ENCODE results near the gene DHCR24. TPM values are rescaled to one million over a fixed set of nuclear protein-coding genes. Genes with fewer than 3 reads are reported as not detected.

Gene DHCR24
- polyA plus RNA-seq, 2 of the 4 experiments (the other 2 are of a cell fraction): 29.9 to 33.3 TPM

DNA sequence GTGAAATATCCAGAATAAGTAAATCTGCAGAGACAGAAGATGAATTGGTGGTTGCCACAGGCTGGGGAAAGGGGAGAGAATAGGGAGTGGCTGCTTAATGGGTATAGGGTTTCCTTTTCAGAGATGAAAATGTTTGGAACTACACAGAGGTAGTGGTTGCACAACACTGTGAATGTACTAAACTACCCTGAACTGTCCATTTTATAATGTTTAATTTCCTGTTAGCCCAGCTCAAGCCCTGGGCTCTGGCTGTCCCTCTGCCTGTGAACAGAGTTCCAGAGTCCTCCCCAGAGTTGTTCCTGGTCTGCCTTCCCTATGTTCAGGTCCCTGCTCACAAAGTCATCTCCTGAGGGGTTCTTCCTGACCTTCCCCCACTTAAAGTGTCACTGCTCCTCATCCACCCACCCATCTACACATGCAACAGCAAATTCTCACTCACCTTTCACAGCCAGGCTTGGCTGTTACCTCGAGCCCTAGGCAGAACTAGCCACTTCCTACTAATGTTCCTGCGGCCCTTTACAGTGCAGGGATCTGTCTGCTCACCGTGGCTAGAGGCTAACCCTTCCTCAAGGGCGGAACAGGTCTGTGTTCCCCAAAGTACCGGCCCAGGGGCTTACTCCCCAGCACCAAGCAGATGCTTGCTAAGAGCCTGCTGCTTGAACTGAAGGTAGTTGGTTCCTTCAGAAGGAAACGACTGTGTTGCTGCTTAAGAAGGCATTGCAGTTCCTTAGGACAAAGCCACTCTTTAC, 22.4 kb downstream of the DHCR24 start:
- Histone ChIP-seq H3K4me1 (peaks cover 70% of the 10 kb centered on the region), H3K27ac (peak overlapping the region; percentile 57 to 75), H3K4me2 (peak overlapping the region; percentile 72), H3K4me3 (no peak overlapping the region), H3K9me3 (no peaks in the 10 kb centered on the region)
- POLR2A ChIA-PET: no interaction called here
- TF ChIP-seq CEBPB (IDR thresholded peaks at IDR 0.05): peak in 1 of 2 experiments; percentile 51; a peak in 1 of 4 replicates
- TF ChIP-seq TFCP2L1 (CRISPR knock-in tag; IDR thresholded peaks at IDR 0.05): no peak
- TF ChIP-seq RARB (CRISPR knock-in tag; IDR thresholded peaks at IDR 0.05): no peak
- no peak for TF ChIP-seq ESRRA (IDR thresholded peaks at IDR 0.05; ENCODE audit: borderline replicate concordance, low read length)
- no peak for TF ChIP-seq RAD21 (conservative IDR thresholded peaks at IDR 0.05 in 1 of 2, IDR thresholded peaks at IDR 0.05 in 1 of 2)
- no peak for TF ChIP-seq RCOR1 (IDR thresholded peaks at IDR 0.05; ENCODE audit: low read depth, low read length)
- TF ChIP-seq NFE2L2 (conservative IDR thresholded peaks at IDR 0.05; ENCODE audit: low read length): no peak
- TF ChIP-seq BHLHE40 (IDR thresholded peaks at IDR 0.05; ENCODE audit: low read depth, low read length): no peak
- TF ChIP-seq FOSB (CRISPR knock-in tag; IDR thresholded peaks at IDR 0.05): no peak
- FAIRE-seq (no peak), DNase-seq (ENCODE audit: low read depth in 1 of 2, low spot score in 1 of 2) (no peak), ATAC-seq (no peak; a peak in 1 of 6 replicates)
- WGBS (ENCODE audit: missing lambda C conversion rate): 85% methylated on average over 5 of the region's 6 CpGs
- CTCF ChIA-PET: no interaction called here

DNA sequence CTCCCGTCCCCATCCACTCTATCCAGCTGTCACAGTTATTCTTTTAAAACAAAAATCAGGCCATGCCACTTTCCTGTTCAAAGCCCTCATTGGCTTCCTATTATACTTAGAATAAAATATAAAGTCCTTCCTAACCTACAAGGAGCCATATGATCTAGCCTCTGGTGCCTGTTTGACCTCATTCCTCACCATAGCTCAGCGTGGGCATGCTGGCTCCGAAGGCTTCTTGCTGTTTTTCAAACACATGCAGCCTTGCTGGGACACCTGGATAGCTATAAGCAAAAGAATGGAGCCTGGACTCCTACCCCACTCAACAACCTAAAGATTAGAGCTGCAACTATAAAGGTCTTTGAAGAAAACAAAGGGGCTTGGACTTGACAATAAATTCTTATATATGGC, 23.7 kb downstream of the DHCR24 start:
- Histone ChIP-seq H3K4me1 (peaks cover 72% of the 10 kb centered on the region), H3K9me3 (no peaks in the 10 kb centered on the region), H3K4me2 (no peak overlapping the region), H3K27ac (no peak overlapping the region), H3K4me3 (no peak overlapping the region)
- ChIA-PET CTCF (no interaction called here), POLR2A (no interaction called here)
- FAIRE-seq (no peak), DNase-seq (ENCODE audit: low read depth in 1 of 2, low spot score in 1 of 2) (no peak), ATAC-seq (no peak)
- no peak for TF ChIP-seq EHF (CRISPR knock-in tag; IDR thresholded peaks at IDR 0.05)
- TF ChIP-seq, protein P1, sequence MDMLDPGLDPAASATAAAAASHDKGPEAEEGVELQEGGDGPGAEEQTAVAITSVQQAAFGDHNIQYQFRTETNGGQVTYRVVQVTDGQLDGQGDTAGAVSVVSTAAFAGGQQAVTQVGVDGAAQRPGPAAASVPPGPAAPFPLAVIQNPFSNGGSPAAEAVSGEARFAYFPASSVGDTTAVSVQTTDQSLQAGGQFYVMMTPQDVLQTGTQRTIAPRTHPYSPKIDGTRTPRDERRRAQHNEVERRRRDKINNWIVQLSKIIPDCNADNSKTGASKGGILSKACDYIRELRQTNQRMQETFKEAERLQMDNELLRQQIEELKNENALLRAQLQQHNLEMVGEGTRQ (IDR thresholded peaks at IDR 0.05): no peak
- no peak for TF ChIP-seq EHMT2 (IDR thresholded peaks at IDR 0.05; ENCODE audit: low read depth)
- TF ChIP-seq CEBPB (IDR thresholded peaks at IDR 0.05): no peak
- TF ChIP-seq FOSL2 (IDR thresholded peaks at IDR 0.05): no peak
- TF ChIP-seq FOSL2 (CRISPR knock-in tag; IDR thresholded peaks at IDR 0.05): no peak
- 87% methylated on average over 3 of the region's 3 CpGs for WGBS (ENCODE audit: missing lambda C conversion rate)

DNA sequence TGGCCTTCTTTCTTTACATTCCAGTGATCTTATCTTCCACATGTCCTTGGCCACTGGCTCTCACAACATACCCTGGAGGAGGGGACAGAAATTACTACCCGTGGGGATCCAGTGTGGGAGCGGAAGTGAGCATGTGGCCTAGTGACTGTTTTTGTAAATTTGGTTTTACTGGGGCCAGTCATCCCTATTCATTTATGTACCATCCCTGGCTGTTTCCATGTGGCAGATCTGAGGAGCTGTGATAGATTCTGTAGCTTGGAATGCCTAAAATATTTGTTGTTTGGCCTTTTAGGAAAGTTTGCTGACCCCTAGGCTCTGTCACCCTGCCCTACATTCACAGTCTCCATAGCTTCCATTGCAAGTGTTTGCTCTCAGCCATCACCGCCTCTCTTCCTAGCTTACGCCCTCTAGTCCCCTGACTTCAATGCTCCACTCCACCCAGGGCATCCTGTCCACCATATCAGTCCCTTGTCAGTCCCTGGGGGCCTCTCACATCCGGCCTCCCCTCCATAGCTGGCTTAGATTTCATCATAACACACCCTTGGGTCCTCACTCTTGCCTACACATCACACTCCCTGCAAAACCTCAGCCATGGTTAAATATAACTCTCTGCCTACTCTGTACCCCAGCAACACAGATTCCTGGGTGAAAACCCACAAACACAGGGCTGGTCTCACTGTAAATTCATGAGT, 25.8 kb downstream of the DHCR24 start:
- WGBS (ENCODE audit: missing lambda C conversion rate): 76% methylated on average over 5 of the region's 5 CpGs
- CTCF ChIA-PET: interaction anchor here (1.0 to 1.1 kb wide), 2 partner anchors 84 to 135 kb away, joined by 3 to 4 read pairs; no protein-coding TSS in a partner anchor

DNA sequence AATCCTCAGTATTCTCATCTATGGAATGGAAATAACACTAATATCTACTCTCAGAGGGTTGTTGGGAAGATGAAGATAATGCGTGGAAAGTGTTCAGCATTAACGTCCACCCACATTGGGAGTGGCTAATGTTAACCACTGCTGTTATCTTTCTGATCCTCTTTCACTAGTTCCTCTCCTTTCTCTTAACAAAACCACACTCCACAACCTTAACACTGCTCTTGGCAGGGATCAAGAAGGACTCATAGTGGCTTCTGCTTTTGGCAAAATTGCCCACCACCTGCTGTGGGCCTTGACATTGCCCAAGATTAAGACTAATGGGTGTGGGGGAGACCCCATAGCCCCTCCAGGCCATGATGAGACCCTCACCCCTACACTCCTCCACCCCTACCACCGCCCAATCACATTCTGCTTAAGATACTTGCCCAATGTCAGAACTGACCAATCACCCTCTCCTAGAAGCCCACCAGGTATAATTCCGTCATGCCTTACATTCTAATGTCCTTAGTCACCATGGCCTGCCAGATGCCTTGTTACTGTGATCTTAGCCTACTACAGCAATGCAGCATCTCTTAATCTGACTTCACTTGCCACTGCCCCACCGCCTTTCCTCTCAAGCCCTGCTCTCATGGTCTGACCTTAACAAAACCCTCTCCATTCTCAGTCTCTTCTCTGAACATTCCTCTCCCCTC, 27.1 kb downstream of the DHCR24 start:
- FAIRE-seq: no peak
- peaks cover 65% of the 10 kb centered on the region for H3K4me1 ChIP-seq
- POLR2A ChIA-PET: no interaction called here
- ATAC-seq: no peak
- DNase-seq (ENCODE audit: low read depth in 1 of 2, low spot score in 1 of 2): no peak
- H3K4me3 ChIP-seq: no peak overlapping the region
- no peak overlapping the region for H3K27ac ChIP-seq
- WGBS (ENCODE audit: missing lambda C conversion rate): 93% methylated on average over 5 of the region's 5 CpGs
- no peak overlapping the region for H3K4me2 ChIP-seq
- no peaks in the 10 kb centered on the region for H3K9me3 ChIP-seq
- CTCF ChIA-PET: no interaction called here
- no peak for TF ChIP-seq ESRRA (IDR thresholded peaks at IDR 0.05; ENCODE audit: borderline replicate concordance, low read length)
- no peak for TF ChIP-seq POLR2A (IDR thresholded peaks at IDR 0.05; ENCODE audit: low read length)
- TF ChIP-seq HOXB13 (CRISPR knock-in tag; IDR thresholded peaks at IDR 0.05; ENCODE audit: low read depth): no peak
- no peak for TF ChIP-seq NR3C1 (IDR thresholded peaks at IDR 0.05)
- no peak for TF ChIP-seq EHF (CRISPR knock-in tag; IDR thresholded peaks at IDR 0.05)
- TF ChIP-seq JUNB (IDR thresholded peaks at IDR 0.05): no peak
- TF ChIP-seq, protein P2, sequence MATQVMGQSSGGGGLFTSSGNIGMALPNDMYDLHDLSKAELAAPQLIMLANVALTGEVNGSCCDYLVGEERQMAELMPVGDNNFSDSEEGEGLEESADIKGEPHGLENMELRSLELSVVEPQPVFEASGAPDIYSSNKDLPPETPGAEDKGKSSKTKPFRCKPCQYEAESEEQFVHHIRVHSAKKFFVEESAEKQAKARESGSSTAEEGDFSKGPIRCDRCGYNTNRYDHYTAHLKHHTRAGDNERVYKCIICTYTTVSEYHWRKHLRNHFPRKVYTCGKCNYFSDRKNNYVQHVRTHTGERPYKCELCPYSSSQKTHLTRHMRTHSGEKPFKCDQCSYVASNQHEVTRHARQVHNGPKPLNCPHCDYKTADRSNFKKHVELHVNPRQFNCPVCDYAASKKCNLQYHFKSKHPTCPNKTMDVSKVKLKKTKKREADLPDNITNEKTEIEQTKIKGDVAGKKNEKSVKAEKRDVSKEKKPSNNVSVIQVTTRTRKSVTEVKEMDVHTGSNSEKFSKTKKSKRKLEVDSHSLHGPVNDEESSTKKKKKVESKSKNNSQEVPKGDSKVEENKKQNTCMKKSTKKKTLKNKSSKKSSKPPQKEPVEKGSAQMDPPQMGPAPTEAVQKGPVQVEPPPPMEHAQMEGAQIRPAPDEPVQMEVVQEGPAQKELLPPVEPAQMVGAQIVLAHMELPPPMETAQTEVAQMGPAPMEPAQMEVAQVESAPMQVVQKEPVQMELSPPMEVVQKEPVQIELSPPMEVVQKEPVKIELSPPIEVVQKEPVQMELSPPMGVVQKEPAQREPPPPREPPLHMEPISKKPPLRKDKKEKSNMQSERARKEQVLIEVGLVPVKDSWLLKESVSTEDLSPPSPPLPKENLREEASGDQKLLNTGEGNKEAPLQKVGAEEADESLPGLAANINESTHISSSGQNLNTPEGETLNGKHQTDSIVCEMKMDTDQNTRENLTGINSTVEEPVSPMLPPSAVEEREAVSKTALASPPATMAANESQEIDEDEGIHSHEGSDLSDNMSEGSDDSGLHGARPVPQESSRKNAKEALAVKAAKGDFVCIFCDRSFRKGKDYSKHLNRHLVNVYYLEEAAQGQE (IDR thresholded peaks at IDR 0.05): no peak
- no peak for TF ChIP-seq NFE2L2 (conservative IDR thresholded peaks at IDR 0.05; ENCODE audit: low read length)
- TF ChIP-seq, protein P3, sequence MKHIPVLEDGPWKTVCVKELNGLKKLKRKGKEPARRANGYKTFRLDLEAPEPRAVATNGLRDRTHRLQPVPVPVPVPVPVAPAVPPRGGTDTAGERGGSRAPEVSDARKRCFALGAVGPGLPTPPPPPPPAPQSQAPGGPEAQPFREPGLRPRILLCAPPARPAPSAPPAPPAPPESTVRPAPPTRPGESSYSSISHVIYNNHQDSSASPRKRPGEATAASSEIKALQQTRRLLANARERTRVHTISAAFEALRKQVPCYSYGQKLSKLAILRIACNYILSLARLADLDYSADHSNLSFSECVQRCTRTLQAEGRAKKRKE (CRISPR knock-in tag; IDR thresholded peaks at IDR 0.05; ENCODE audit: low read depth): no peak
- no peak for TF ChIP-seq ZFP36 (IDR thresholded peaks at IDR 0.05; ENCODE audit: borderline replicate concordance, partially characterized antibody)

More for the DNA sequence above, 25.8 kb downstream of the DHCR24 start:
- POLR2A ChIA-PET: no interaction called here
- no peak overlapping the region for H3K4me2 ChIP-seq
- TF ChIP-seq, protein P3 (CRISPR knock-in tag; IDR thresholded peaks at IDR 0.05; ENCODE audit: low read depth): no peak
- H3K27ac ChIP-seq: 0 out of 6 replicates have a peak overlapping the region, but pooled peaks of 1 of the 2 experiments have one; percentile 28
- no peak for DNase-seq (ENCODE audit: low read depth in 1 of 2, low spot score in 1 of 2)
- no peaks in the 10 kb centered on the region for H3K9me3 ChIP-seq
- peaks cover 72% of the 10 kb centered on the region for H3K4me1 ChIP-seq
- H3K4me3 ChIP-seq: no peak overlapping the region
- FAIRE-seq: no peak
- ATAC-seq: no peak

Measured in A549 (cell line).